AML-193 (cell line): ENCODE data around the gene UCHL1.
"Not testable (repeated sequence)": the region's sequence is repeated elsewhere in the genome, so short reads cannot be mapped to it uniquely, and the experiment has no call there.

Experiments used
- DNase-seq, 2 experiments: peaks; one replicate each; lab custom pipeline; 2025; lab: John Stamatoyannopoulos, UW

UCHL1 gene

DNA sequence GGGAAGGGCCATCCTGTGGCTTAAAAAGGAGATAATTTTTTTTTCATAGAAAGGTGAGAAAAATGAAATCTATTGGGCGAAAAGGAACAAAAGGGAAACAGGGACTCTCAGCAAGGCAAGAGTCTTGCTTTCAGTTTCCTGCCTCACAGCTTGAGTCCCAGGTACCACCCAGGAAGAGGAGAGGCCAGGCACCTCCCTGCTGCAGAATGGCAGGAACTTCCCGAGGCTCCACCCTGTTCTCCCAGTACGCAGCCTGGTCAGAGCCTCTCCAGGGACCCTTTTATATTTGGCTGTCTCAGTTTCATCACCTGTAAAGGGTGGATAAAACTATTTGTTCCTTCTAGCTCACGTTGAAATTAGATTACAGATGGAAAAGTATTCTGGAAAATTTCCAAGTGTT is 33.8 kb downstream of the UCHL1 start:
- DNase-seq, result no peak

DNA sequence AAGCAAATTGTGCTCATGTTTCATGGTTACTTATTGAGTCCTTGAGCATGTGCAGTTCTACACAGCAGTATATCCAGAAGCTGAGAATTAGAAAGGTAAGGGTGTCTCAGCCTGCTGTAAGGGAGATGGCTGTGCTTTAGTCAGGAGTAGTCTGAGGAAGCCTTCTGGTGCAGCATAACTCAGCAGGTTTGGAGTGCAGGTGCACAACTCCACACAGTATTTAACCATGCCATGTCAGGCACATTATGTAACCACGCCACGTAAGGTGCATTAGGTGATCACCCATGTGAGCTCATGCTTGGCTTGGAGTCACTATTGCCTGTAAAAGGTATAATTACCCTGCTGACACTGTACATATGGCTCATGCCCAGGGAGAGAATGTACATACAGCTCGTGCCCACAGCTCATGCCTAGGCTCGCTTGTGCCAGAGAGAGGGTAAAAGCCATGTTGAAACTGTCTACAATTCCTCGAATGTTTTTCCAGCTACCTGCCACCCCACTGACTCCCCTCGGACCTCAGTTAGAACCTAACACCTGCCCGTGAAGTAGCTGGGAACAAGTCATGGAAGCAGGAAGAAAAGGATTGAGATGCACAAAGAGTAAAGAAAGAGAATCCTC is 37.8 kb downstream of the UCHL1 start:
- DNase-seq, result no peak

DNA sequence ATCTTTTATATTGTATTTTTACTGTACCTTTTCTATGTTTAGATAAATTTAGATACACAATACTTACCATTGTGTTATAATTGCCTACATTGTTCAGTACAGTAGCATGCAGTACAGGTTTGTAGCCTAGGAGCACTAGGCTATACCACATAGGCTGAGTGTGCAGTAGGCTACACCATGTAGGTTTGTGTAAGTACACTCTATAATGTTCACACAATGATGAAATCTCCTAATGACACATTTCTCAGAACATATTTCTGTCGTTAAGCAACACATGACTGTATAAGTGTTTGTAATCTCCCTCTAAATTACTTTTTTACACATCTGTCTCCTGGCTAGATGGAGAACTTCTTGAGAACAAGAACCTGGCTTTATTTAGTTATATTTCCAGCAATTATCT is 40.3 kb downstream of the UCHL1 start:
- DNase-seq, result no peak

DNA sequence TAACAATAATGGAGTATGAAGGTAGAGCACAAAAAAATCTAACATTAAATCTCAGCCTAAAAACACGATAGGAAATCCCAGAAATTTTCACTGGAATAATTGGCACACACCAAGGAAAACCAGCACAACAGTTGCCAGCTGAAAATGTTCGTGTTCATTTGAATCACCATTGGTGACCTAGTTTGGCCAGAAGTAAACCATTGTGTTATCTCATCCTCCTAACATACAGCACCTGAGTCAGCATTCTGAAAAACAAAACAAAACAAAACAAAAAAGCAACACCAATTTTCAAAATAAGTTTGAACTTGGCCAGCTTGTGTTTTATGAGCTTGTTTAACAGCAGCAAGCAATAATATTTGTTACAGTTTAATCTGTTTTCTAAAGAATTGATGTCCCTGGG is 41.1 kb downstream of the UCHL1 start:
- no peak for DNase-seq

DNA sequence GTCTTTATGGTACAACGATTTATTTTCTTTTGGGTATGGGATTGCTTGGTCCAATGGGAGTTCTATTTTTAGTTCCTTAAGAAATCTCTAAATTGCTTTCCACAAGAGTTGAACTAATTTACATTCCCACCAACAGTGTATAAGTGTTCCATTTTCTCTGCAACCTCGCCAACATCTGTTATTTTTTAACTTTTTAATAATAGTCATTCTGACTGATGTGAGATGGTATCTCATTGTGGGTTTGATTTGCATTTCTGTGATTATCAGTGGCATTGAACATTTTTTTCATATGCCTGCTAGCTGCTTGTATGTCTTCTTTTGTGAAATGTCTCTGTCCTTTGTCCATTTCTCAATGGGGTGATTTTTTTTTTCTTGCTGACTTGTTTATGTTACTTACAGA is 42.8 kb downstream of the UCHL1 start:
- no peak for DNase-seq

DNA sequence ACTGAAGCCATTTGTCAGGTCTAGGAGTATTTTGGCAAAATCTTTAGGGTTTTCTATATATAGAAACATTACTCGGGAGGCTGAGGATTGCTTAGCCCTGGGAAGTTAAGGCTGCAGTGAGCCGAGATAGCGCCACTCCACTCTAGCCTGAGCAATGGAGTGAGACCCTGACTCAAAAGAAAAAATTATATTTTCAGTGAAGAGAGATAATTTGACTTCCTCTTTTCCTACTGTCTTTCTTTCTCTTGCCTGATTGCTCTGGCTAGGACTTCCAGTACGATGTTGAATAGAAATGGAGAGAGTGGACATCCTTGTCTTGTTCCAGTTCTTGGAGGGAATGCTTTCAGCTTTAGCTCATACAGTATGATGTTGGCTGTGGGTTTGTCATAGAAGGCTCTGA is 44.4 kb downstream of the UCHL1 start:
- no peak for DNase-seq

DNA sequence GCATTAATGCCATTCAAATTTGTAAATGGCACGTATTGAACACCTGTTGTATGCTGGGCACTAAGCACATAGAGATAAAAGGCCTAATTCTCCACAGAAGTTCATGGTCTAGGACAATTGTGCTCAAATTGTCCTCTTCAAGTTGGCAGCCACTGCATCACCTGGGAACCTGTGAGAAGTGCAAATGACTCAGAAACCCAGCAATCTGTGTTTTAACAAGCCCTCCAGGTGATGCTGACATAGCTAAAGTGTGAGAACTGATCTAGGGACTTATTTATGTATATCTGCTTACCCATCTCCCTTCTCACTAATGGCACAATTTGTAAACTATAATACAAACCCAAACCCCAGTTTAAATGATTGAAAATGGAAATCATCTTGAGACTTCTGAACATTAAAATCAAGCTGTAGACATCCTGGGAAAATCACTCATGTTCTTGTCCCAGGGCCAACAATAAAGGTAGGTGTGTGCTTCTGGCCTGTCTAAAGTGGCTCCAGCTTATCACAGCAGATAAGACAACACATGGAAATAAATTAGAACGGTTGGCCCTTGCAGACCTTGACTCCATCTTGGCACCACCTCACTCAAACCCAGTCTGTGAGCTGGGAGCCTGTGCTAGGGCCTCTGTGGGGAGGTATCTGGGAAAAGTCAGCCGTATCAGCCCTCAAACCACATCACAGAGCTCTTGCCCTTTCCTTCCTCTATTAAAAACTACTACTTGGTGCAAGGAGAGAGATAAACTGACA is 46.8 kb downstream of the UCHL1 start:
- DNase-seq, result no peak

DNA sequence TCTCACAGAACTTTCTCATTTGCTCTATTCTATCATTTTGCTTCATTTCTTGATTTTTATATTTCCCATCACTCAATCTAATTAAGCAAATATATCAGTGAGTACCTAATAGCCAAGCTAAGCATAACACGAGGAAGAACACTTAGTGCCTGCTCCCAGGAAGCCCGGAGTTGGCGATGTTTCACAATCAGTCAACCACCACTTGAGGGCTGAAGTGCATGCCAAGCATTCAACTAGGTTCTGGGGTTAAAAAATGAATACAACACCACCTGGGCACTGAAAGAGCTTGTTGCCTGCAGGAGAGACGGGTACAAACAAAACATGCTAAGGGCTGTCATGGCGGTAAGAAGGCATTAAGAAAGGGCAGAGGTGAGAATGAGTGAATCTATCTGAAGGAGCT is 47.5 kb downstream of the UCHL1 start:
- DNase-seq, result no peak

DNA sequence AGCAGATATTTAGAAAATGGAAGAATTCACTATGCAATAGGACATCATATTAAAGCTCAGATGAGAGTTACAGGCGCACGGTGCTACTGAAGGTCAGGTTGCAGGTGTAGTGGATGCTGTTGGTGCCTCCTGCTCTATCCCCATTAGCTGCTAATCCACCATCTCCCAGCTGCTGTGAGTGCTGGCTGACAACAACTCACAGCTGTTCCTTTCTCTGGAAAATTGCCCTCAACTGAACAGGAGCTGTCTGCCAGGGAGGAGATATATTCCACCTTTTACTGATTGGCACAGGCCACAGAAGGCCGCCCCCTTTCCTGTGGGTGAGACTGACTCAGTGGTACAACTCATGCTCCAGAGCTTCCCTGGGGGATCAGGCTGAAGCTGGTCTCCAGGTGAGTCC is 48.7 kb downstream of the UCHL1 start:
- DNase-seq, result no peak

DNA sequence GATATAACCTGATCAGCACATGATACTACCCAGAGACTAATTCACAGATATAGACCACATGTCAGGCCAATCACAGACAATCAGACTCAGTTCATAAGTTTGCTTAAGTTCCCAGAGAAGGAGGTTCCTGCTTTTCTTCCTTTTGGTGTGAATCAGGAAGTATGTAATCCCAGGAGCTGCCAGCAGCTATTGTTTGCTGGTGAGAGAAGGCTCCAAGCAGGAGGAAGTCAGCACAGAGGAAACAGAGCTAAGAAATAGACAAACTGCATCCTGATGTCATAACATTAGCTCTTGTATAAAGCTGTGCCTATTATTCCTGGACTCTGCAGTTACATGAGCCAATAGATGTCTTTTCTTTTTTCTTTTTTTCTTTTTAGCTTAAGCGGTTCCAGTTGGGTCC is 50.9 kb downstream of the UCHL1 start:
- DNase-seq, result no peak

DNA sequence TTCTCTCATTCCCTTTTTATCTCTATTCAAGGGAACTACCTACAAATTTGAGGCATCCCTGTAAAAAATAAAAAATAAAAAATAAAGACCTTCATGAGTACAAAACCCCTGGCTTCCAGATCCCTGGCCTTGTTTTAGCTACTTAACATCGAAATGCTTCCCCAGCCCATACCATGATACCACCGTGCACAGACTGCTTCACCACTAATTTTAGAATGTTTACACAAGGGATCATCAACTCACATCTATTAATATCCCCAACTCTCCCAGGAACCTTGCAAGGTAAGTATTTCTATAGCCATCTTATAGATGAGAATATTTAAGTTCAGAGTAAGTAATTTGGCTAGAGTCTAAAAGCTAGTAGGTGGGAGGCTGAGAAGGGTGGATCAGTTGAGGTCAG is 51.7 kb downstream of the UCHL1 start:
- no peak for DNase-seq

DNA sequence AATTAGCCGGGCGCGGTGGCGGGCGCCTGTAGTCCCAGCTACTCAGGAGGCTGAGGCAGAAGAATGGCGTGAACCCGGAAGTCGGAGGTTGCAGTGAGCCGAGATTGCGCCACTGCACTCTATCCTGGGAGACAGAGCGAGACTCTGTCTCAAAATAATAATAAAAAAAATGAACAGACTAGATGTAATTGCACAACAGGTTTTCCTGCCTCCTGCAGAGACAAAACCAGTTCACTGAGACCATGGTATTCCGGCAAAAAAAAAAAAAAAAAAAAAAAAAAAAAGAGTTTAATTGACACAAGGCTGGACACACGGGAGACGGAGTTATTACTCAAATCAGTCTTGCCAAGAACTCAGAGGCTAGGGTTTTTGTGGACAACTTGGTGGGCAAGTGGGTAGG is 58.7 kb downstream of the UCHL1 start:
- DNase-seq, result not testable (repeated sequence)

DNA sequence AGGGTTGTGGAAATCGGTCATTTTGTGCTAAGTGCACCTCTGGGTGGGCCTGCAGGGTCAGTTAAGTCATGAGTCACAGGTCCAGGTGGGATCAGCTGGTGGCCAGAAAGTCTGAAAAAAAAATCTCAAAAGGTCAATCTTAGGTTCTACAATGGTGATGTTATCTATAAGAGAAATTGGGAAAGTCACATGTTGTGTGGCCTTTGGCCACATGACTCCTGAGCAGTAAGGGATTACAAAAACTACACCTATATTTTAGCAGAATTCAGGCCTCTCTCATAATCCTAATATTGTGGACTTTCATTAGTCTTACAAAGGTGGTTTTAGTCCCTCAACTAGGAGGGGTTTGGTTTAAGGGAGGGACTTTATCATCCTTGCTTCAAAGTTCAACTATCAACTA is 59.1 kb downstream of the UCHL1 start:
- DNase-seq, result no peak
